Measurements from ENCODE around the gene OCA2.

Gene OCA2

GRCh38 chr15:28078191-28078719 lies 20.9 kb downstream of the OCA2 start:
- TF ChIP-seq POLR2AphosphoS5 (IDR thresholded peaks at IDR 0.05; ENCODE audit: low read depth, low read length) (no peak), SIN3A (IDR thresholded peaks at IDR 0.05; ENCODE audit: borderline replicate concordance, insufficient read depth, low read length) (no peak), FOXP2 (optimal IDR thresholded peaks at IDR 0.05; ENCODE audit: borderline replicate concordance, extremely low read depth, extremely low read length, insufficient read depth) (no peak), REST (IDR thresholded peaks at IDR 0.05; ENCODE audit: insufficient read depth in 1 of 2, low read depth in 2 of 2, low read length in 2 of 2) (no peak), TAF1 (IDR thresholded peaks at IDR 0.05; ENCODE audit: borderline replicate concordance, insufficient read depth, low read length) (no peak)

GRCh38 chr15:28075573-28075972 lies 23.5 kb downstream of the OCA2 start:
- TF ChIP-seq REST (IDR thresholded peaks at IDR 0.05; ENCODE audit: insufficient read depth in 1 of 2, low read depth in 2 of 2, low read length in 2 of 2), result no peak
- TF ChIP-seq TAF1 (IDR thresholded peaks at IDR 0.05; ENCODE audit: borderline replicate concordance, insufficient read depth, low read length), result no peak
- no peak for TF ChIP-seq FOXP2 (optimal IDR thresholded peaks at IDR 0.05; ENCODE audit: borderline replicate concordance, extremely low read depth, extremely low read length, insufficient read depth)
- TF ChIP-seq SIN3A (IDR thresholded peaks at IDR 0.05; ENCODE audit: borderline replicate concordance, insufficient read depth, low read length), result no peak

GRCh38 chr15:28068930-28069329 lies 30.2 kb downstream of the OCA2 start:
- TF ChIP-seq FOXP2 (optimal IDR thresholded peaks at IDR 0.05; ENCODE audit: borderline replicate concordance, extremely low read depth, extremely low read length, insufficient read depth) (no peak), SIN3A (IDR thresholded peaks at IDR 0.05; ENCODE audit: borderline replicate concordance, insufficient read depth, low read length) (no peak), REST (IDR thresholded peaks at IDR 0.05; ENCODE audit: insufficient read depth in 1 of 2, low read depth in 2 of 2, low read length in 2 of 2) (no peak), TAF1 (IDR thresholded peaks at IDR 0.05; ENCODE audit: borderline replicate concordance, insufficient read depth, low read length) (no peak), POLR2AphosphoS5 (IDR thresholded peaks at IDR 0.05; ENCODE audit: low read depth, low read length) (no peak)

- no peak for TF ChIP-seq FOXP2 (optimal IDR thresholded peaks at IDR 0.05; ENCODE audit: borderline replicate concordance, extremely low read depth, extremely low read length, insufficient read depth)
- no peak for TF ChIP-seq POLR2AphosphoS5 (IDR thresholded peaks at IDR 0.05; ENCODE audit: low read depth, low read length)
- TF ChIP-seq REST (IDR thresholded peaks at IDR 0.05; ENCODE audit: insufficient read depth in 1 of 2, low read depth in 2 of 2, low read length in 2 of 2), result no peak
Observed at GRCh38 chr15:28066231-28066630, 32.9 kb downstream of the OCA2 start.

- TF ChIP-seq POLR2AphosphoS5 (IDR thresholded peaks at IDR 0.05; ENCODE audit: low read depth, low read length), result no peak
- TF ChIP-seq SIN3A (IDR thresholded peaks at IDR 0.05; ENCODE audit: borderline replicate concordance, insufficient read depth, low read length), result no peak
- no peak for TF ChIP-seq FOXP2 (optimal IDR thresholded peaks at IDR 0.05; ENCODE audit: borderline replicate concordance, extremely low read depth, extremely low read length, insufficient read depth)
- TF ChIP-seq REST (IDR thresholded peaks at IDR 0.05; ENCODE audit: insufficient read depth in 1 of 2, low read depth in 2 of 2, low read length in 2 of 2), result no peak
- TF ChIP-seq TAF1 (IDR thresholded peaks at IDR 0.05; ENCODE audit: borderline replicate concordance, insufficient read depth, low read length), result no peak
Observed at GRCh38 chr15:28060005-28060404, 39.1 kb downstream of the OCA2 start.

Measured in PFSK-1 (cell line).